Measurements from ENCODE around the gene ENG.

- TF ChIP-seq CTCF (IDR thresholded peaks at IDR 0.05; ENCODE audit: insufficient read depth, low read length, poor library complexity, severe bottlenecking) (no peak), EZH2phosphoT487 (conservative IDR thresholded peaks at IDR 0.05; ENCODE audit: low read length) (no peak)
These were observed 5.5 kb downstream of the ENG start for GRCh38 chr9:127848756-127849504.

Data from SU-DHL-6 (cell line).